Left ventricle myocardium inferior (tissue), 1 donor: Measurements from ENCODE around the gene ITLN2. TPM values are rescaled to one million over a fixed set of nuclear protein-coding genes. Genes with fewer than 3 reads are reported as not detected.

Experiments used
- DNase-seq: peaks from one replicate; pipeline ENCODE4 v3.0.0-alpha.2; 2020
- H3K27ac ChIP-seq: fragments of 200-600 bp; replicated peaks from 2 replicates; pipeline ENCODE4 v1.8.0; 2021
- H3K27me3 ChIP-seq: fragments of 200-600 bp; 2 replicates; pipeline ENCODE4 v1.8.0; 2021; ENCODE audit warnings: low read depth
- H3K36me3 ChIP-seq: fragments of 200-600 bp; 2 replicates; pipeline ENCODE4 v1.8.0; 2021
- H3K4me1 ChIP-seq: fragments of 200-600 bp; 2 replicates; pipeline ENCODE4 v1.8.0; 2021
- H3K4me3 ChIP-seq: fragments of 200-600 bp; 2 replicates; pipeline ENCODE4 v1.8.0; 2021; ENCODE audit warnings: mild to moderate bottlenecking, moderate library complexity
- H3K9me3 ChIP-seq: fragments of 200-600 bp; replicated peaks from 2 replicates; pipeline ENCODE4 v1.8.0; 2021
- CTCF ChIP-seq: fragments of 200-600 bp; IDR thresholded peaks from 2 replicates; pipeline ENCODE4 v1.8.0; 2021; ENCODE audit warnings: antibody characterized with exemption, mild to moderate bottlenecking, borderline replicate concordance
- intact Hi-C: fragments of 100-400 bp; cut with micrococcal nuclease; formaldehyde crosslinking; loops from one replicate; pipeline ENCODE4 v1.11.0; 2022
- total RNA-seq: library from RNA; stranded (reverse); fragmentation: NEBNext Ultra II Directional; extraction: Animal tissue kit (Norgen Biotek cat#: 25700); gene quantifications from one replicate; pipeline ENCODE4 v1.2.1, GENCODE V29; 2021
- donor health status: DM: no; HTN: yes; CAD: no; lungs with severe emphysema.

Gene ITLN2
- total RNA-seq, 1 donor from 2014 or later: 0.19 TPM

GRCh38 chr1:160972939-160973338 is 18.3 kb upstream of the ITLN2 start:
- peaks cover 47% of the 10 kb centered on the region for H3K27me3 ChIP-seq
- DNase-seq: no peak
- H3K4me1 ChIP-seq: no peaks in the 10 kb centered on the region
- no peak overlapping the region for H3K4me3 ChIP-seq
- intact Hi-C loops: no loop called here
- H3K36me3 ChIP-seq: no peaks in the 10 kb centered on the region
- H3K9me3 ChIP-seq: no peaks in the 10 kb centered on the region
- no peak overlapping the region for H3K27ac ChIP-seq
- no peak for TF ChIP-seq CTCF

- no peak for DNase-seq
- Histone ChIP-seq H3K9me3 (no peaks in the 10 kb centered on the region), H3K4me3 (no peak overlapping the region), H3K27ac (no peak overlapping the region), H3K4me1 (no peaks in the 10 kb centered on the region), H3K27me3 (peaks cover 35% of the 10 kb centered on the region), H3K36me3 (no peaks in the 10 kb centered on the region)
- TF ChIP-seq CTCF: no peak
- intact Hi-C loops: no loop called here
Observed at GRCh38 chr1:160971618-160972056, 17.0 kb upstream of the ITLN2 start.

- H3K27me3 ChIP-seq: peaks cover 13% of the 10 kb centered on the region
- no peaks in the 10 kb centered on the region for H3K9me3 ChIP-seq
- TF ChIP-seq CTCF: no peak
- no peak overlapping the region for H3K27ac ChIP-seq
- no peak for DNase-seq
- intact Hi-C loops: no loop called here
- H3K4me3 ChIP-seq: no peak overlapping the region
- H3K4me1 ChIP-seq: no peaks in the 10 kb centered on the region
- no peaks in the 10 kb centered on the region for H3K36me3 ChIP-seq
Observed at GRCh38 chr1:160963521-160963920, 8.9 kb upstream of the ITLN2 start.

- Histone ChIP-seq H3K9me3 (no peaks in the 10 kb centered on the region), H3K4me1 (no peaks in the 10 kb centered on the region), H3K27ac (no peak overlapping the region), H3K27me3 (peaks cover 23% of the 10 kb centered on the region), H3K36me3 (no peaks in the 10 kb centered on the region), H3K4me3 (no peak overlapping the region)
- DNase-seq: no peak
- intact Hi-C loops: no loop called here
- TF ChIP-seq CTCF: no peak
Observed at GRCh38 chr1:160961419-160961818, 6.8 kb upstream of the ITLN2 start.

GRCh38 chr1:160956966-160957365 is 2.4 kb upstream of the ITLN2 start:
- Histone ChIP-seq H3K9me3 (no peaks in the 10 kb centered on the region), H3K4me1 (no peaks in the 10 kb centered on the region), H3K27ac (no peak overlapping the region), H3K4me3 (no peak overlapping the region), H3K27me3 (peaks cover 23% of the 10 kb centered on the region), H3K36me3 (no peaks in the 10 kb centered on the region)
- no peak for DNase-seq
- intact Hi-C loops: loop anchor here (10.0 kb wide), 2 partner anchors 122 to 232 kb away; no protein-coding TSS in a partner anchor
- no peak for TF ChIP-seq CTCF
